ENCODE measurements around the gene NSA2.

DNA sequence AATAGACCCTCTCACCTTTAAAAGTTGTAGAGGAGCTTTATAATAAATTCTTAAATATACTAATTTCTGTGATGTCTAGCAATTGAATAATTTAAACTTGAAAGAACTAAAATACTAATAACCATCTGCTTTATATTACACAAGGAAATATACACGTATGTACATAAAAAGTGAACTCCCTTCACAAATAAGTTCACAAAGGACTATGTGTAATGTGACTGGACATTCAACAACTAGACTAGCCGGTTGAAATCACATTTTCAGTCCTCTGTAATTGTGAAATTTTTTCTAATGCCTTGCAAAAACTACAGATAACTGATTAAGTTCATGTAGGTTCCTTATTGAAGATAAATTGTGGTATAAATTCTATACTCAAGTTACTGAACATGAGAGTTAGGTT lies 11.6 kb downstream of the NSA2 start:
- TF ChIP-seq CTCF (IDR thresholded peaks at IDR 0.05; ENCODE audit: low read depth, low read length, missing input control) (no peak), TAF1 (conservative IDR thresholded peaks at IDR 0.05) (no peak), SP1 (IDR thresholded peaks at IDR 0.05) (no peak), JUND (IDR thresholded peaks at IDR 0.05) (no peak)

Data from liver (tissue), 3 donors.